Measurements from ENCODE around the gene CLCN2. TPM values are rescaled to one million over a fixed set of nuclear protein-coding genes. Genes with fewer than 3 reads are reported as not detected.

Gene CLCN2
- total RNA-seq (2014; rRNA removed; shearing (Covaris generic); ENCODE audit: low replicate concordance) = 2.6 and 2.9 TPM in 2 replicates

DNA sequence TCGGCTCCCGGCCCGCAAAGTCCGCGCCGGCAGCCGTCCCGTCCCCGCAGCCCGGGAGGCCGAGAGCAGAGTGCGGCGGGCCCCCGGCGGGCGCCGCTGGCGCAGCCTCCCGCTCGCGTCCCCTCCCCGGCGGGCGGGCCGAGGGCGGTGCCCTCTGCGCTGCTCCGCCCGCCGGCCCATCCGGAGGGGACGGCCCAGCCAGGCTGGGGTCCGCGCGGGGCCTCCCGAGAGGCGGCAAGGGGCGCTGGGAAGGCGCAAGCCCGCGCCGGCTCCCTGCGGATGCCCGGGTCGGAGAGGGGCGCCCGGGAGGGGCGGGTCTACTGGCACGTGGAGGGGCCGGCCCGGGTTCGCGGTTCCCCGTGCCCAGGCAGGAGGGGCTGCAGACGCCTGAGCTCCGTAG, at the start of gene CLCN2, which contains the start of gene POLR2H:
CLCN2 (minus strand) TSS at position 74 of the 400 bp plus-strand sequence. CDS start 126 bp downstream, outside the sequence.
POLR2H (plus strand) TSS at position 179 of the 400 bp plus-strand sequence. CDS start 1,783 bp downstream, outside the sequence.
- H3K36me3 ChIP-seq = peaks cover 28% of the 10 kb centered on the region
- peak; percentile 66 for DNase-seq
- H3K9me3 ChIP-seq = no peaks in the 10 kb centered on the region
- no peaks in the 10 kb centered on the region for H3K27me3 ChIP-seq
- peak within 1 kb of the TSS; percentile 75 for H3K4me3 ChIP-seq

- no peak overlapping the region for H3K4me3 ChIP-seq
Measured at GRCh38 chr3:184409946-184410500, 48.6 kb upstream of the CLCN2 start.

GRCh38 chr3:184409331-184409926, 48.0 kb upstream of the CLCN2 start:
- Histone ChIP-seq H3K27me3 (no peaks in the 10 kb centered on the region), H3K36me3 (no peaks in the 10 kb centered on the region), H3K4me3 (no peak overlapping the region), H3K9me3 (no peaks in the 10 kb centered on the region)
- no peak for DNase-seq

More at GRCh38 chr3:184409946-184410500, 48.6 kb upstream of the CLCN2 start:
- Histone ChIP-seq H3K27me3 (no peaks in the 10 kb centered on the region), H3K9me3 (no peaks in the 10 kb centered on the region), H3K36me3 (no peaks in the 10 kb centered on the region)
- no peak for DNase-seq

- peaks cover 2% of the 10 kb centered on the region; the same call in 1 of the 2 replicates for H3K27me3 ChIP-seq
- H3K9me3 ChIP-seq = no peaks in the 10 kb centered on the region
- H3K36me3 ChIP-seq = no peaks in the 10 kb centered on the region
- H3K4me3 ChIP-seq = no peak overlapping the region
- DNase-seq = no peak
Measured at GRCh38 chr3:184405075-184406030, 43.9 kb upstream of the CLCN2 start.

DNA sequence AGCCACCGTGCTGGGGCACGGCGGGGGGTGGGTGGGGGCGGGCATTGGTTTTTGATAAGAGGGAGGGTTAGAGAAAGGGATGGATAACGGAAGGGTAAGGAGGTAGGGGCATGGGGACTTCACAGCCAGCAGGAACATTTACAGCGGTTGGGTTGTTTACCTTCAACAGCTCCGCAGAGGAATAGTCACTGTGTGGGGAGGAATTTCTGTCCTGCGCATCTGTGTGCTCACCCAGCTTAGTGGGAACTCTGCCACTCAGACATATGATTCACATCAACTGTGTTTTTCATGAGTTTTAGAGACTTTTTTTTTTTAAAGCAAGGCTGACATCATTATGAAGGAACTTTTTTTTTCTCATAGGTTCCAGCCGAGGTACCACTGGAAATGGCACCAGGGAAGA, 38.0 kb upstream of the CLCN2 start:
- Histone ChIP-seq H3K9me3 (no peaks in the 10 kb centered on the region), H3K36me3 (no peaks in the 10 kb centered on the region), H3K27me3 (peaks cover 2% of the 10 kb centered on the region; the same call in 1 of the 2 replicates), H3K4me3 (no peak overlapping the region)
- peak; percentile 75 for DNase-seq

- H3K4me3 ChIP-seq = no peak overlapping the region
- H3K27me3 ChIP-seq = 0 out of 2 replicates have a peak, but pooled peaks cover 2% of the 10 kb centered on the region
- no peak for DNase-seq
- H3K36me3 ChIP-seq = no peaks in the 10 kb centered on the region
- no peaks in the 10 kb centered on the region for H3K9me3 ChIP-seq
Measured at GRCh38 chr3:184395320-184395660, 33.9 kb upstream of the CLCN2 start.

- no peaks in the 10 kb centered on the region for H3K9me3 ChIP-seq
- H3K27me3 ChIP-seq = 0 out of 2 replicates have a peak, but pooled peaks cover 2% of the 10 kb centered on the region
- H3K4me3 ChIP-seq = no peak overlapping the region
- no peaks in the 10 kb centered on the region for H3K36me3 ChIP-seq
- DNase-seq = no peak
Measured at GRCh38 chr3:184391266-184391665, 29.9 kb upstream of the CLCN2 start.

DNA sequence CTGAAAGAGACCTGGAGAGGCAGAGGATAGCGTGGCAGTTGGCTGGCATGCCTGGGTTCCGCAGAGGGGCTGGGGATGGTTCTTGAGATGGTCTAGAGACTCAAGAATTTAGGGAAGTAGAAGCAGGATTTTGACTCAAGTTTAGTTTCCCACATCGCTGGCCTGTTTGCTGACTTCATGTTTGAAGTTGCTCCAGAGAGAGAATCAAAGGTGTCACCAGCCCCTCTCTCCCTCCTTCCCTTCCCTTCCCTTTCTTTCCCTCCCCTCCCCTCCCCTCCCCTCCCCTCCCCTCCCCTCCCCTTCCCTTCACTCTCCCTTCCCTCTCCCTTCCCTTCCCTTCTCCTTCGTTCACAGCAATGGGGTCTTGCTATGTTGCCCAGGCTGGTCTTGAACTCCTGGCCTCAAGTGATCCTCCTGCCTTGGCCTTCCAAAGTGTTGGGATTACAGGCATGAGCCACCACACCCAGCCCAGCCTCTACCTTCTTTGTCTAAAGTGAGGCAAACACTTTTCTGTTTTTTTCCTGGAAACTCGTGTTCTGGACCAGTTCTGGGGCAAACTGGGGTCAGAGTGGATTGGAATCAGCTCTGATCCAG, 28.6 kb upstream of the CLCN2 start:
- Histone ChIP-seq H3K4me3 (no peak overlapping the region), H3K27me3 (0 out of 2 replicates have a peak, but pooled peaks cover 2% of the 10 kb centered on the region), H3K9me3 (no peaks in the 10 kb centered on the region), H3K36me3 (no peaks in the 10 kb centered on the region)
- no peak for DNase-seq

DNA sequence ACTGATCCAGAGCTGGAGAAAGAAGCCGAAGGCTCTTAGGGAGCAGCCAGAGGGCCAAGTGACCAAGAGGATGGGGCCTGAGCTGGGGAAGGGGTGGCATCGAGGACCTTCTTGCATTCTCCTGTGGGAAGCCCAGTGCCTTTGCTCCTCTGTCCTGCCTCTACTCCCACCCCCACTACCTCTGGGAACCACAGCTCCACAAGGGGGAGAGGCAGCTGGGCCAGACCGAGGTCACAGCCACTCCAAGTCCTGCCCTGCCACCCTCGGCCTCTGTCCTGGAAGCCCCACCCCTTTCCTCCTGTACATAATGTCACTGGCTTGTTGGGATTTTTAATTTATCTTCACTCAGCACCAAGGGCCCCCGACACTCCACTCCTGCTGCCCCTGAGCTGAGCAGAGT, 28.0 kb upstream of the CLCN2 start:
- Histone ChIP-seq H3K4me3 (no peak overlapping the region), H3K9me3 (no peaks in the 10 kb centered on the region), H3K27me3 (0 out of 2 replicates have a peak, but pooled peaks cover 2% of the 10 kb centered on the region), H3K36me3 (no peaks in the 10 kb centered on the region)
- DNase-seq = no peak

- H3K4me3 ChIP-seq = no peak overlapping the region
- 0 out of 2 replicates have a peak, but pooled peaks cover 2% of the 10 kb centered on the region for H3K27me3 ChIP-seq
- no peaks in the 10 kb centered on the region for H3K9me3 ChIP-seq
- no peak for DNase-seq
- H3K36me3 ChIP-seq = no peaks in the 10 kb centered on the region
Measured at GRCh38 chr3:184388936-184389230, 27.5 kb upstream of the CLCN2 start.

DNA sequence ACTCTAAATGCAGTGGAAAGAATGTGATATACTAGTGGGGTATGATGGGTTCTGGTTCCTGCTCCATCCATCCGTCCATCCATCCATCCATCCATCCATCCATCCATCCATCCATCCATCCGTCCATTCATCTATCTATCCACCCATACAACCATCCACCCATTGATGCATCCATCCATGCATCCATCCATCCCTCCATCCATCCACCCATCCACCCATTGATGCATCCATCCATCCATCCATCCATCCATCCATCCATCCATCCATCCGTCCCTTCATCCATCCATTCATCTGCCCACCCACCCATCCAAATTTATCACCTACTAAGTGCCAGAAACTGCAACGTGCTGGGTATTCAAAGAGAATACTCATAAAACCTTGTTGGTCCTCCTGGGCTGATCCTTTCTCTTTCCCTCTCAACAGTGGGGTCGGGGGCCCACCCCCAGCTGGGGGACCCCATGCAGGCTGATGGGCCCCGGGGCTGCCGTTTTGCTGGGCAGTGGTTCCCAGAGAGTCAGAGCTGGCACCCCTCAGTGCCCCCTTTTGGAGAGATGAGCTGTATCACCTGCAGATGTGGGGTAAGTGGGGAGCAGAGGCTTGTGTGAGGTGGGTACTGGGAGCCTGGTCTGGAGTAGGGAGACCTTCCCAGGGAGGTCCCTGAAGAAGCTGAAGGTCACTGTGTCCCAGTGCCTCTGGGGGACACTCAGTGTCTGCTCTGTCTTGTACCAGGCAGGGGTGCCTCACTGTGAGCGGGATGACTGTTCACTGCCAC, 26.9 kb upstream of the CLCN2 start:
- Histone ChIP-seq H3K27me3 (0 out of 2 replicates have a peak, but pooled peaks cover 2% of the 10 kb centered on the region), H3K9me3 (no peaks in the 10 kb centered on the region), H3K4me3 (no peak overlapping the region), H3K36me3 (no peaks in the 10 kb centered on the region)
- no peak for DNase-seq

GRCh38 chr3:184387174-184387714, 25.8 kb upstream of the CLCN2 start:
- no peak for DNase-seq
- Histone ChIP-seq H3K4me3 (no peak overlapping the region), H3K36me3 (no peaks in the 10 kb centered on the region), H3K27me3 (0 out of 2 replicates have a peak, but pooled peaks cover 2% of the 10 kb centered on the region), H3K9me3 (no peaks in the 10 kb centered on the region)

DNA sequence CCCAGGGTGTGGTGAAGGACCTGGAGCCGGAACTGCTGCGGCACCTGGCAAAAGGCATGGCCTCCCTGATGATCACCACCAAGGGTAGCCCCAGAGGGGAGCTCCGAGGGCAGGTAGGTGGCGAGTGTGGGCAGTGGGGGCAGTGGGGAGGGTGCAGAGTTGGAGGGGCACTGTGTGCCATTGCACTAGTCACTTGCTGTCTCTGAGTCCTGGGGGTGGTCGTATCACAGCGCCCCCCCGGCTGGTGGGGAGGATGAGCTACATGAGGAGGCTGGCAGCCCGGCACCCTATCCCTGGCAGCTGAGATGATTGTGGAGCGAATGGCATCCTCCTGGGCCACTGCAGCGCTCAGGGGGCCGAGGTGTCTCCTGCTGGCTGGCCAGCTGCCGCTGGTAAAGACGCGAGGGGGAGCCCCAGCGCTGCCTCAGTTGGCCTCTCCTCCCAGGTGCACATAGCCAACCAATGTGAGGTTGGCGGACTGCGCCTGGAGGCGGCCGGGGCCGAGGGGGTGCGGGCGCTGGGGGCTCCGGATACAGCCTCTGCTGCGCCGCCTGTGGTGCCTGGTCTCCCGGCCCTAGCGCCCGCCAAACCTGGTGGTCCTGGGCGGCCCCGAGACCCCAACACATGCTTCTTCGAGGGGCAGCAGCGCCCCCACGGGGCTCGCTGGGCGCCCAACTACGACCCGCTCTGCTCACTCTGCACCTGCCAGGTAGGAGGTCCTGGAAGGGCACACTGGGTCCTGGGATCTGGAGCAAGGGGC, 24.8 kb upstream of the CLCN2 start:
- H3K4me3 ChIP-seq = no peak overlapping the region
- no peaks in the 10 kb centered on the region for H3K9me3 ChIP-seq
- no peak for DNase-seq
- H3K27me3 ChIP-seq = peaks cover 6% of the 10 kb centered on the region; the same call in 1 of the 2 replicates
- no peaks in the 10 kb centered on the region for H3K36me3 ChIP-seq

- H3K4me3 ChIP-seq = no peak overlapping the region
- peaks cover 9% of the 10 kb centered on the region for H3K27me3 ChIP-seq
- DNase-seq = no peak
- H3K9me3 ChIP-seq = no peaks in the 10 kb centered on the region
- H3K36me3 ChIP-seq = no peaks in the 10 kb centered on the region
Measured at GRCh38 chr3:184384856-184385422, 23.5 kb upstream of the CLCN2 start.

- no peaks in the 10 kb centered on the region for H3K36me3 ChIP-seq
- H3K27me3 ChIP-seq = peaks cover 9% of the 10 kb centered on the region
- DNase-seq = no peak
- no peak overlapping the region for H3K4me3 ChIP-seq
- no peaks in the 10 kb centered on the region for H3K9me3 ChIP-seq
Measured at GRCh38 chr3:184384342-184384741, 22.9 kb upstream of the CLCN2 start.
